ENCODE measurements around the gene HS3ST4.

The HS3ST4 gene

GRCh38 chr16:26128296-26128695 lies 436.5 kb downstream of the HS3ST4 start:
- no peak for TF ChIP-seq CTCF (IDR thresholded peaks at IDR 0.05; ENCODE audit: low read depth, low read length)
- H3K4me3 ChIP-seq (ENCODE audit: low read depth, low read length) = no peak overlapping the region

- TF ChIP-seq CTCF (IDR thresholded peaks at IDR 0.05; ENCODE audit: low read depth, low read length) = no peak
These were observed 438.2 kb downstream of the HS3ST4 start for GRCh38 chr16:26129997-26130396.

GRCh38 chr16:26133416-26134093 lies 441.8 kb downstream of the HS3ST4 start:
- TF ChIP-seq CTCF (IDR thresholded peaks at IDR 0.05; ENCODE audit: low read depth, low read length) = no peak
- H3K4me3 ChIP-seq (ENCODE audit: low read depth, low read length) = no peak overlapping the region

More at GRCh38 chr16:26129997-26130396, 438.2 kb downstream of the HS3ST4 start:
- no peak overlapping the region for H3K4me3 ChIP-seq (ENCODE audit: low read depth, low read length)

GRCh38 chr16:26134588-26134987 lies 442.8 kb downstream of the HS3ST4 start:
- no peak for TF ChIP-seq CTCF (IDR thresholded peaks at IDR 0.05; ENCODE audit: low read depth, low read length)
- no peak overlapping the region for H3K4me3 ChIP-seq (ENCODE audit: low read depth, low read length)

- TF ChIP-seq CTCF (IDR thresholded peaks at IDR 0.05; ENCODE audit: low read depth, low read length) = no peak
- no peak overlapping the region for H3K4me3 ChIP-seq (ENCODE audit: low read depth, low read length)
These were observed 446.2 kb downstream of the HS3ST4 start for GRCh38 chr16:26137956-26138355.

- TF ChIP-seq CTCF (IDR thresholded peaks at IDR 0.05; ENCODE audit: low read depth, low read length) = no peak
- no peak overlapping the region for H3K4me3 ChIP-seq (ENCODE audit: low read depth, low read length)
These were observed 447.3 kb downstream of the HS3ST4 start for GRCh38 chr16:26139091-26139490.

GRCh38 chr16:26139884-26140283 lies 448.1 kb downstream of the HS3ST4 start:
- no peak for TF ChIP-seq CTCF (IDR thresholded peaks at IDR 0.05; ENCODE audit: low read depth, low read length)
- H3K4me3 ChIP-seq (ENCODE audit: low read depth, low read length) = no peak overlapping the region

All from WI38 (cell line).